Prostate gland (tissue), 2 donors: ENCODE results near the gene DAB1. TPM values are rescaled to one million over a fixed set of nuclear protein-coding genes. Genes with fewer than 3 reads are reported as not detected.

Experiments
- DNase-seq: peaks from one replicate; pipeline ENCODE4 v3.0.0-alpha.2; 2019; ENCODE audit warnings: low spot score
- H3K27ac ChIP-seq, 2 donors: fragments of 200-600 bp; sonication (generic); 2 replicates each; pipeline ENCODE4 v1.5.1; 2017 to 2019
- H3K27me3 ChIP-seq: fragments of 200-600 bp; sonication (generic); replicated peaks from 2 replicates; pipeline ENCODE4 v1.5.1; 2019; ENCODE audit not compliant: insufficient read depth
- H3K36me3 ChIP-seq, 2 donors: fragments of 200-600 bp; sonication (generic); 1 replicate in 1 of 2; 2 replicates in 1 of 2; pipeline versions ENCODE4 v1.5.1 to v1.8.1; 2017 to 2019
- H3K4me1 ChIP-seq: fragments of 200-600 bp; sonication (generic); replicated peaks from 2 replicates; pipeline ENCODE4 v1.5.1; 2019
- H3K4me3 ChIP-seq, 2 donors: fragments of 200-600 bp; sonication (generic); 2 replicates each; pipeline ENCODE4 v1.5.1; 2017 to 2019
- H3K9me3 ChIP-seq: fragments of 200-600 bp; sonication (generic); 2 replicates; pipeline ENCODE4 v1.5.1; 2017
- CTCF ChIP-seq, 4 experiments: fragments of 200-600 bp in 2 of 4; fragments of 450-650 bp in 2 of 4; sonication (generic) in 2 of 4; IDR thresholded peaks; 1 replicate in 3 of 4; 2 replicates in 1 of 4; pipeline ENCODE4 v1.5.1; 2016 to 2019; ENCODE audit warnings: antibody characterized with exemption in 4 of 4, mild to moderate bottlenecking in 2 of 4, moderate library complexity in 2 of 4
- POLR2A ChIP-seq: fragments of 450-650 bp; IDR thresholded peaks from one replicate; pipeline ENCODE4 v1.6.1; 2016; ENCODE audit warnings: antibody characterized with exemption, mild to moderate bottlenecking
- POLR2AphosphoS5 ChIP-seq: sonication (generic); formaldehyde crosslinking; IDR thresholded peaks from one replicate; pipeline ENCODE4 v1.6.1; 2017; ENCODE audit warnings: antibody characterized with exemption
- WGBS: methylation state at CpG from one replicate; pipeline ENCODE4 v1.1.5; 2018; 5-methylcytosine and 5-hydroxymethylcytosine counted together
- intact Hi-C: fragments of 100-400 bp; cut with DNase I; formaldehyde crosslinking; loops from one replicate; pipeline ENCODE4 v1.14.2; 2022
- total RNA-seq, 2 donors: library from RNA; depleted of rRNA; stranded (reverse); fragments of >200 nt; gene quantifications; one replicate each; pipeline ENCODE4 v1.1.0, GENCODE V29; 2016

DAB1 gene
- total RNA-seq, 2 donors from 2014 or later, result 0.64 to 3.6 TPM

- 50% methylated on average over 4 of the region's 4 CpGs for WGBS
Measured at GRCh38 chr1:57296726-57297250, 127.1 kb downstream of the DAB1 start.

GRCh38 chr1:57295326-57295725, 128.5 kb downstream of the DAB1 start:
- Histone ChIP-seq H3K9me3 (no peaks in the 10 kb centered on the region), H3K27ac (no peak overlapping the region), H3K4me1 (no peaks in the 10 kb centered on the region), H3K4me3 (no peak overlapping the region), H3K36me3 (no peaks in the 10 kb centered on the region), H3K27me3 (no peaks in the 10 kb centered on the region)
- no peak for DNase-seq
- intact Hi-C loops, result no loop called here
- 89% methylated on average over 1 of the region's 1 CpG for WGBS
- no peak for TF ChIP-seq CTCF (IDR thresholded peaks at IDR 0.05)
- TF ChIP-seq POLR2A, result no peak
- no peak for TF ChIP-seq POLR2AphosphoS5

More at GRCh38 chr1:57296726-57297250, 127.1 kb downstream of the DAB1 start:
- H3K27ac ChIP-seq, result no peak overlapping the region
- H3K4me1 ChIP-seq, result no peaks in the 10 kb centered on the region
- intact Hi-C loops, result no loop called here
- H3K27me3 ChIP-seq, result no peaks in the 10 kb centered on the region
- DNase-seq, result no peak
- H3K9me3 ChIP-seq, result no peaks in the 10 kb centered on the region
- no peaks in the 10 kb centered on the region for H3K36me3 ChIP-seq
- no peak for TF ChIP-seq POLR2AphosphoS5
- TF ChIP-seq CTCF (IDR thresholded peaks at IDR 0.05), result no peak
- no peak for TF ChIP-seq POLR2A
- no peak overlapping the region for H3K4me3 ChIP-seq

- no peak overlapping the region for H3K4me3 ChIP-seq
- H3K4me1 ChIP-seq, result no peaks in the 10 kb centered on the region
- H3K27ac ChIP-seq, result no peak overlapping the region
- intact Hi-C loops, result no loop called here
- H3K36me3 ChIP-seq, result no peaks in the 10 kb centered on the region
- no peaks in the 10 kb centered on the region for H3K27me3 ChIP-seq
- DNase-seq, result no peak
- H3K9me3 ChIP-seq, result no peaks in the 10 kb centered on the region
- TF ChIP-seq POLR2A, result no peak
- TF ChIP-seq CTCF (IDR thresholded peaks at IDR 0.05), result no peak
- TF ChIP-seq POLR2AphosphoS5, result no peak
Measured at GRCh38 chr1:57294177-57294576, 129.7 kb downstream of the DAB1 start.

- no peak for TF ChIP-seq POLR2A
- TF ChIP-seq POLR2AphosphoS5, result no peak
- no peak for TF ChIP-seq CTCF (IDR thresholded peaks at IDR 0.05)
- H3K4me1 ChIP-seq, result no peaks in the 10 kb centered on the region
- 95% methylated on average over 3 of the region's 3 CpGs for WGBS
- no peak overlapping the region for H3K4me3 ChIP-seq
- no peak for DNase-seq
- no peak overlapping the region for H3K27ac ChIP-seq
- H3K27me3 ChIP-seq, result no peaks in the 10 kb centered on the region
- intact Hi-C loops, result no loop called here
- H3K9me3 ChIP-seq, result no peaks in the 10 kb centered on the region
- H3K36me3 ChIP-seq, result no peaks in the 10 kb centered on the region
Measured at GRCh38 chr1:57293214-57293613, 130.6 kb downstream of the DAB1 start.

- intact Hi-C loops, result no loop called here
- Histone ChIP-seq H3K9me3 (no peaks in the 10 kb centered on the region), H3K4me1 (no peaks in the 10 kb centered on the region), H3K27me3 (no peaks in the 10 kb centered on the region), H3K4me3 (no peak overlapping the region), H3K27ac (no peak overlapping the region), H3K36me3 (no peaks in the 10 kb centered on the region)
- no peak for DNase-seq
- 89% methylated on average over 2 of the region's 2 CpGs for WGBS
- TF ChIP-seq POLR2A (no peak), POLR2AphosphoS5 (no peak), CTCF (IDR thresholded peaks at IDR 0.05) (no peak)
Measured at GRCh38 chr1:57289781-57290180, 134.1 kb downstream of the DAB1 start.
